Renal pelvis (tissue), 4 donors: Measurements from ENCODE around the gene ZGPAT. TPM values are rescaled to one million over a fixed set of nuclear protein-coding genes. Genes with fewer than 3 reads are reported as not detected.

Experiments
- DNase-seq: peaks from one replicate; pipeline ENCODE4 v3.0.0-alpha.2; 2013
- polyA plus RNA-seq, 3 donors: library from polyadenylated mRNA; unstranded; fragments of 120-200 nt; gene quantifications; one replicate each; pipeline ENCODE4 v1.2.1, GENCODE V29; 2013; ENCODE audit not compliant: insufficient read length in 3 of 3

The ZGPAT gene
- polyA plus RNA-seq, 3 donors, result 24.2 to 28.9 (median 24.8) TPM

DNA sequence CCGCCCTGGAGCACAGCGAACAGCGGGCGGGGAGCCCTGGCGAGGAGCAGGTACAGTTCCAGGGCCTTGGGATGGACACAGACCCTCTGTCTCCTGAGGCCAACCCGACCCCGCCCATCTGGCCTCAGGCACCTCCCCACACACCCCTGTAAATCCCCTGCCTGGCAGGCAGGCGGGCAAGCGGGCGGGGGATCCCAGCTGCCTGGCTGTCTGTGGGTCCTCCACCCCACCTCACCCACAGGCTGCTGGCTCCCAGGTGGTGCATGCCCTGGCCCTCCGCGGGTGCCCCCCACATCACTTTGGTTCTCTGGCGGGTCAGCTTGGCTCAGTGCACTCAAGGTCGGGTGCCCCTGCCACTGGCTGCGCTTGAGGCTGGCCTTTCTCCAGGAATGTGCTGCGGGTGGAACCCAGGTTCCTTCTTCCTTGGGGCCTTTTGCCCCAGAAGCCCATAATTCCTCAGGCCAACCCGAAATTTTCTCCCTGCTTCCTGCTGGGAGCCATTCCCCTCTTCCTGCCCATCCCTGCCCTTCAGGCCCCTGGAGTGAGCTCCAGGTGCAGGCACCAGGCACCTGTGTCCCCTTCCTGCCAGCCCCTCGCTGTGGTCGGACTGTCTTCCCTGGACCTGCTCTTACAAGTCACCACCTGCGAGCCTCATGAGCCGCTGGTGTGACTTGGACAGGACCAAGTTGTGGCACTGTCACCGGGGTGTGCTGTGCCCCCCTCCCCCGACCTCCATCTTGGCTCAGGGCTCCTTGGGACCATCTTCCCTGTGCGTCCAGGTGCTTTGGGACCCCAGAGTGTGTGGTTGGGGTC lies 16.7 kb upstream of the ZGPAT start:
- no peak for DNase-seq

DNA sequence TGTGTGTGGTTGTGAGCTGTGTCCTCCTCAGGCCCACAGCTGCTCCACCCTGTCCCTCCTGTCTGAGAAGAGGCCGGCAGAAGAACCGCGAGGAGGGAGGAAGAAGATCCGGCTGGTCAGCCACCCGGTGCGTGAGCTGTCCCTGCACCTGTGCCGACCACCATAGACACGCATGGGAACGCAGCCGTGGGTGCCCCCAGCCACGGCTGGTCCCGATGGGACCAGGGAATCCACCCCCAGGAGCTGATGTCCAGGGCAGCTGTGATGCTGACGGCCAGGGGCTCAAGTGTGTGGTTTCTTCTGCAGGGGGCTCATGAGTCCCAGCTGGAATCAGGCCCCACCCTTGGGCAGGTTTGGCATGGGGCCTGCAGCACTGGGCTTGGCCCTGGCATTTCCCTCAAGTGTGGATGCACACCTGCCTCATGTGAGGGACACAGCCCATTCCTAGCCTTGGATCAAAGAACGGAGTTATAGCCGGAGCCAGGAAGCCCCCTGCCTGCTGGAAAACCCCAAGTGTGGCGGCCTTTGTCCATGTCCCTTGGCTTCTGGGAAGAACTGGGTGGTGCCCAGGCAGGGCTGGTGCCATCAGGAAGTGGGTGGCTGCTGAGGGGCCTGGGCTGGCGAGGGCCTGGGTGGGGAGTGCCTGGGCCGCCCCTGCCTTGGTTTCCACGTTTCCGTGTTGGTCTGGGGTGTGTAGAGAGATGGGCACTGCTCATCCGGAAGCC lies 16.0 kb upstream of the ZGPAT start:
- no peak for DNase-seq

DNA sequence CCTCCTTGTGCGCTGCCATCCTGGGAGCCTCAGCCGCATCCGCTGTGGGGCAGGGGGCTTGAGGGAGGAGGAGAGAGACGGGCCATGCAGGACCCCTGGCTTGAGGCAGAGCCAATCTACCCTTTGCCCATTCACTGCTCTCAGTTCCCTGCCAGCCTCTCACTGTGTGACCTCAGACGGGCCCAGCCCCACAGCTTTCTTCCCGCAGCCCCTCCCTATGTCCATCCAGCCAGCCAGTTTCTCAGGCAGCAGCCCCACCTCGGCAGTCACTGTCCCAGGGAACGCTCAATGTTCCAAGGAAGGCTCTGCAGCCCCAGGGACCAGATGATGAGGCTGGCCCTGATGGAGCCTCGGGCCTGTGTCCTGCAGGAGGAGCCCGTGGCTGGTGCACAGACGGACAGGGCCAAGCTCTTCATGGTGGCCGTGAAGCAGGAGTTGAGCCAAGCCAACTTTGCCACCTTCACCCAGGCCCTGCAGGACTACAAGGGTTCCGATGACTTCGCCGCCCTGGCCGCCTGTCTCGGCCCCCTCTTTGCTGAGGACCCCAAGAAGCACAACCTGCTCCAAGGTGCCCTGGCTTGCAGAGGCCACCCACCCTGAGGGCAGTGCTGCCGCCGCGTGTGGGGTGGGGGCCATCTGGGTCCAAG lies 15.3 kb upstream of the ZGPAT start:
- no peak for DNase-seq

DNA sequence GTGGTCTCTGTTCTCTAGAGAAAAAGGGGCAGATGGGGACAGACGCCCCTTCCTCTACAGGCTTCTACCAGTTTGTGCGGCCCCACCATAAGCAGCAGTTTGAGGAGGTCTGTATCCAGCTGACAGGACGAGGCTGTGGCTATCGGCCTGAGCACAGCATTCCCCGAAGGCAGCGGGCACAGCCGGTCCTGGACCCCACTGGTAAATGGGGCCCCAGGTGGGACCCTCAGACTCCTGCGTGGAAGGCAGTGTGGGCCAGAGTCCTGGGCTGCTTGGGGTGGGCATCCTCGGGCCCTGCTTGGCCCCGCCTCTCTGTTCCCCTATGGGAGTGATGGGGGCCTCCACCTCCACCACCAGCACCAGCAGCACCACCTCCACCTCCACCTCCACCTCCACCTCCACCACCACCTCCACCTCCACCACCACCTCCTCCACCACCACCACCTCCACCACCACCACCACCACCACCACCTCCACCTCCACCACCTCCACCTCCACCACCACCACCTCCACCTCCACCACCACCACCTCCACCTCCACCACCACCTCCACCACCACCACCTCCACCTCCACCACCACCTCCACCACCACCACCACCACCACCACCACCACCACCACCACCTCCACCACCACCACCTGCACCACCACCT lies 14.6 kb upstream of the ZGPAT start:
- DNase-seq, result no peak

DNA sequence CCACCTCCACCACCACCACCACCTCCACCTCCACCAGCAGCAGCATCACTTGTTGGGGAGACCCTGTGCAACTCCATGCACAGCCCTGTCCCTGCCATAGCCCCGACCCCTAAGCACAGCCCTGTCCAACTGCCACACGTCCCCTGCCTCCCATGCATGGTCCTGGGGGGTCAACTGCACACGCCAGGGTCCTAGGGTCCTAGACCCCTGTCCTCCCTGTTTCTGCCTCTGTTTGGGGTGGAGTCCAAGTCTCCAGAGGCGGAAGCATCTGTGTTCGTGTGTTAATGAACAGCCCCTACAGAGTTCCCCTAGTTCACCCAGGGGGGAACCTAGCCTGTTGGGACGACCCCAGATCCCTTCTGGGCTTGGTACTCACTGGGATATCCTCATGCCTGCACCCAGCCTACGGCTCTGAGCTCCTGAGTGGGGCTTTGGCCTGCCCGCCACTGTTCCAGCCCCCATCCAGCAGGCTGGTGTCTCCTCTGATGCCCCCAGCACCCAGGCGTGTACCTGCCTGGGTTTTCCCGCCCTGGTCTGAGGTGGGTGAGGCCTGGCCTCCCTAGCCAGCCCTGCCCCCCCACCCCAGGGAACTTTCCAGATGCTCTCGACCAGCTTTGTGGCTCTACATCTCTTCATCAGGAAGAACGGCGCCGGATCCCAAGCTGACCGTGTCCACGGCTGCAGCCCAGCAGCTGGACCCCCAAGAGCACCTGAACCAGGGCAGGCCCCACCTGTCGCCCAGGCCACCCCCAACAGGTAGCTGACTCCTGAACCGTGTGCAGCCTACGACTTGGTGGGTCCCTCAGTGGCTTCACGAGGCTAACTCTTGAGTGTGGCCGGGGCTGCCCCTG lies 13.9 kb upstream of the ZGPAT start:
- no peak for DNase-seq

DNA sequence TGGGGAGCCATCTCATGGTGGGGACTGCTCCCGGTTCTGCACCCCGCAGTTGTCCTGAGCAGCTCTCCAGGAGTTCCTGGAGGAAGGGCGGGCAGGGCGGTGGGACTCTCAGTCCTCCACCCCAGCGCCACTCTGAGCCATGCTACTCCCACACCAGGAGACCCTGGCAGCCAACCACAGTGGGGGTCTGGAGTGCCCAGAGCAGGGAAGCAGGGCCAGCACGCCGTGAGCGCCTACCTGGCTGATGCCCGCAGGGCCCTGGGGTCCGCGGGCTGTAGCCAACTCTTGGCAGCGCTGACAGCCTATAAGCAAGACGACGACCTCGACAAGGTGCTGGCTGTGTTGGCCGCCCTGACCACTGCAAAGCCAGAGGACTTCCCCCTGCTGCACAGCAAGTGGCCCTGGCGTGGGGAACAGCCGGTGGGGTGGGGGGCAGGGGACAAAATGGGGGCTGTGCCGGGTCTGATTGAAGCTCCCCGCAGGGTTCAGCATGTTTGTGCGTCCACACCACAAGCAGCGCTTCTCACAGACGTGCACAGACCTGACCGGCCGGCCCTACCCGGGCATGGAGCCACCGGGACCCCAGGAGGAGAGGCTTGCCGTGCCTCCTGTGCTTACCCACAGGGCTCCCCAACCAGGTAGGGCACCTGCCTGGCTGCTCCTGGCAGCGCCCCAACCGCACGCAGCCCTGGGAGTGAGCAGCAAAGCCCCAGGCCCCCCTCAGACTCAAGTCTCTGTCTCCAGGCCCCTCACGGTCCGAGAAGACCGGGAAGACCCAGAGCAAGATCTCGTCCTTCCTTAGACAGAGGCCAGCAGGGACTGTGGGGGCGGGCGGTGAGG lies 13.0 kb upstream of the ZGPAT start:
- DNase-seq, result no peak

DNA sequence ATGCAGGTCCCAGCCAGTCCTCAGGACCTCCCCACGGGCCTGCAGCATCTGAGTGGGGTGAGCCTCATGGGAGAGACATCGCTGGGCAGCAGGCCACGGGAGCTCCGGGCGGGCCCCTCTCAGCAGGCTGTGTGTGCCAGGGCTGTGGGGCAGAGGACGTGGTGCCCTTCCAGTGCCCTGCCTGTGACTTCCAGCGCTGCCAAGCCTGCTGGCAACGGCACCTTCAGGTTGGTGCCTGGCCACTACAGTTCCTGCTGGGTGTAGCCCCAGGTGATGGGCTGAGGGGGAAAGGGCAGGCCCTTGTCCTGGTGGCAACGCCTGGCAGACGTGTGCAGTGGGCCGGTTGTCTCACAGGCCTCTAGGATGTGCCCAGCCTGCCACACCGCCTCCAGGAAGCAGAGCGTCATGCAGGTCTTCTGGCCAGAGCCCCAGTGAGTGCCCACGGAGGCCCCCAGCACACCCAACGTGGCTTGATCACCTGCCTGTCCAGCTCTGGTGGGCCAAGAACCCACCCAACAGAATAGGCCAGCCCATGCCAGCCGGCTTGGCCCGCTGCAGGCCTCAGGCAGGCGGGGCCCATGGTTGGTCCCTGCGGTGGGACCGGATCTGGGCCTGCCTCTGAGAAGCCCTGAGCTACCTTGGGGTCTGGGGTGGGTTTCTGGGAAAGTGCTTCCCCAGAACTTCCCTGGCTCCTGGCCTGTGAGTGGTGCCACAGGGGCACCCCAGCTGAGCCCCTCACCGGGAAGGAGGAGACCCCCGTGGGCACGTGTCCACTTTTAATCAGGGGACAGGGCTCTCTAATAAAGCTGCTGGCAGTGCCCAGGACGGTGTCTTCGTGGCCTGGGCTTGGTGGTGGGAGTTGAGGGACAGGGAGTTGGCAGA lies 12.2 kb upstream of the ZGPAT start:
- no peak for DNase-seq

DNA sequence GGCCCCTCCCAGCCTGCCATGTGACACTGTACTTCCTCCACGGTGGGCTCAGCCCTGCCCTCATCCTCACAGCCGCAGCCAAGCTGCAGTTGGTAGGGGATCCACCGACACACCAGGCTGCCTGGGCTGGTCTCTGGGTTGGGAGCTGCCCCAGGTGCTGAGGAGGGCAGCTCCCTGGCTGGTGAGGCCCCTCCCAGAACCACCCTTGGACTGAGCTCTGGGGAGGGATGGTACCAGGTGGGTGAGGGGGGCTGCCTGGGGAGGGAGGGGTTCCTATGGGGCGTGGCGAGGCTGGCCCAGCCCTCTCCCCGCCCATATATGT lies 11.6 kb upstream of the ZGPAT start:
- DNase-seq, result peak; percentile 45

DNA sequence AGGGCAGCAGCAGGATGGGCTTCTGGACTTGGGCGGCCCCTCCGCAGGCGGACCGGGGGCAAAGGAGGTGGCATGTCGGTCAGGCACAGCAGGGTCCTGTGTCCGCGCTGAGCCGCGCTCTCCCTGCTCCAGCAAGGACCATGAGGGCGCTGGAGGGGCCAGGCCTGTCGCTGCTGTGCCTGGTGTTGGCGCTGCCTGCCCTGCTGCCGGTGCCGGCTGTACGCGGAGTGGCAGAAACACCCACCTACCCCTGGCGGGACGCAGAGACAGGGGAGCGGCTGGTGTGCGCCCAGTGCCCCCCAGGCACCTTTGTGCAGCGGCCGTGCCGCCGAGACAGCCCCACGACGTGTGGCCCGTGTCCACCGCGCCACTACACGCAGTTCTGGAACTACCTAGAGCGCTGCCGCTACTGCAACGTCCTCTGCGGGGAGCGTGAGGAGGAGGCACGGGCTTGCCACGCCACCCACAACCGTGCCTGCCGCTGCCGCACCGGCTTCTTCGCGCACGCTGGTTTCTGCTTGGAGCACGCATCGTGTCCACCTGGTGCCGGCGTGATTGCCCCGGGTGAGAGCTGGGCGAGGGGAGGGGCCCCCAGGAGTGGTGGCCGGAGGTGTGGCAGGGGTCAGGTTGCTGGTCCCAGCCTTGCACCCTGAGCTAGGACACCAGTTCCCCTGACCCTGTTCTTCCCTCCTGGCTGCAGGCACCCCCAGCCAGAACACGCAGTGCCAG lies 11.0 kb upstream of the ZGPAT start, which contains the start of gene TNFRSF6B:
TNFRSF6B (plus strand) TSS at position 25 of the 729 bp plus-strand sequence; CDS start at position 141, 116 bp downstream.
- DNase-seq, result no peak

DNA sequence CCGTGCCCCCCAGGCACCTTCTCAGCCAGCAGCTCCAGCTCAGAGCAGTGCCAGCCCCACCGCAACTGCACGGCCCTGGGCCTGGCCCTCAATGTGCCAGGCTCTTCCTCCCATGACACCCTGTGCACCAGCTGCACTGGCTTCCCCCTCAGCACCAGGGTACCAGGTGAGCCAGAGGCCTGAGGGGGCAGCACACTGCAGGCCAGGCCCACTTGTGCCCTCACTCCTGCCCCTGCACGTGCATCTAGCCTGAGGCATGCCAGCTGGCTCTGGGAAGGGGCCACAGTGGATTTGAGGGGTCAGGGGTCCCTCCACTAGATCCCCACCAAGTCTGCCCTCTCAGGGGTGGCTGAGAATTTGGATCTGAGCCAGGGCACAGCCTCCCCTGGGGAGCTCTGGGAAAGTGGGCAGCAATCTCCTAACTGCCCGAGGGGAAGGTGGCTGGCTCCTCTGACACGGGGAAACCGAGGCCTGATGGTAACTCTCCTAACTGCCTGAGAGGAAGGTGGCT lies 10.4 kb upstream of the ZGPAT start:
- no peak for DNase-seq

DNA sequence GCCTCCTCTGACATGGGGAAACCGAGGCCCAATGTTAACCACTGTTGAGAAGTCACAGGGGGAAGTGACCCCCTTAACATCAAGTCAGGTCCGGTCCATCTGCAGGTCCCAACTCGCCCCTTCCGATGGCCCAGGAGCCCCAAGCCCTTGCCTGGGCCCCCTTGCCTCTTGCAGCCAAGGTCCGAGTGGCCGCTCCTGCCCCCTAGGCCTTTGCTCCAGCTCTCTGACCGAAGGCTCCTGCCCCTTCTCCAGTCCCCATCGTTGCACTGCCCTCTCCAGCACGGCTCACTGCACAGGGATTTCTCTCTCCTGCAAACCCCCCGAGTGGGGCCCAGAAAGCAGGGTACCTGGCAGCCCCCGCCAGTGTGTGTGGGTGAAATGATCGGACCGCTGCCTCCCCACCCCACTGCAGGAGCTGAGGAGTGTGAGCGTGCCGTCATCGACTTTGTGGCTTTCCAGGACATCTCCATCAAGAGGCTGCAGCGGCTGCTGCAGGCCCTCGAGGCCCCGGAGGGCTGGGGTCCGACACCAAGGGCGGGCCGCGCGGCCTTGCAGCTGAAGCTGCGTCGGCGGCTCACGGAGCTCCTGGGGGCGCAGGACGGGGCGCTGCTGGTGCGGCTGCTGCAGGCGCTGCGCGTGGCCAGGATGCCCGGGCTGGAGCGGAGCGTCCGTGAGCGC lies 9.8 kb upstream of the ZGPAT start:
- no peak for DNase-seq

DNA sequence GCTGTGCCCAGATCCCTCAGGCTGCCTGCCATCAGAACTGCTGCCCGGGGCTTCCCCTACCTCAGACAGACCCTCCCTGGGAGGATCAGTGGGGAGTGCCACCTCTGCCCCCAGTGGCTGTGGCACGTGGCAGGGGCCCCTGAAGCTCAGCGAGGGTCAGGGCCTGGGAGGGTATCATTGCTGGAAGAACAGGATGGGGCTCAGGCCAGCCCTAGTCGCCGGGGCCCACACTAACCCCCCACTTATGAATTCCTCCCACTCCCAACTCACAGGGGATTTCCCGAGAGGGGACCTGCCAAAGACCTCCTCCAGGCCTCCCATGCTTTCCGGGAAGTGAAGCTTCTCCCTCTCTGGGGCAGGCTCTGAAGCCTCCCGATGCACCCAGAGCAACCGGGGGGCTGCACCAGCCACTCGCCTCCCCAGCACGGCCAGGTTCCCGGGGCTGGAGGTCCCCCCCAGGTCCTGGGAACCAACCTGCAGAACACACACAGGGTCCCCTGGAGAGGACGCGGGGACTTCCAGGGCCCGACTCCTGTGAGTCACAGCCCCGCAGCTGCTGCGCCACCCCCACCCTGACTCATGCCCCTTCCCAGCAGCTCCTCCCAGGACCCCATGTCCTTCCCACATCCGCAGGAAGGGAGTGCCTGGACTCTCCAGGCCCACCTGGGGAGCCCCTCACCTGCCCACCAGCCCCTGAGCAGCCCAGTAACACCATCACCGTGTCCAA lies 8.9 kb upstream of the ZGPAT start:
- DNase-seq, result no peak

DNA sequence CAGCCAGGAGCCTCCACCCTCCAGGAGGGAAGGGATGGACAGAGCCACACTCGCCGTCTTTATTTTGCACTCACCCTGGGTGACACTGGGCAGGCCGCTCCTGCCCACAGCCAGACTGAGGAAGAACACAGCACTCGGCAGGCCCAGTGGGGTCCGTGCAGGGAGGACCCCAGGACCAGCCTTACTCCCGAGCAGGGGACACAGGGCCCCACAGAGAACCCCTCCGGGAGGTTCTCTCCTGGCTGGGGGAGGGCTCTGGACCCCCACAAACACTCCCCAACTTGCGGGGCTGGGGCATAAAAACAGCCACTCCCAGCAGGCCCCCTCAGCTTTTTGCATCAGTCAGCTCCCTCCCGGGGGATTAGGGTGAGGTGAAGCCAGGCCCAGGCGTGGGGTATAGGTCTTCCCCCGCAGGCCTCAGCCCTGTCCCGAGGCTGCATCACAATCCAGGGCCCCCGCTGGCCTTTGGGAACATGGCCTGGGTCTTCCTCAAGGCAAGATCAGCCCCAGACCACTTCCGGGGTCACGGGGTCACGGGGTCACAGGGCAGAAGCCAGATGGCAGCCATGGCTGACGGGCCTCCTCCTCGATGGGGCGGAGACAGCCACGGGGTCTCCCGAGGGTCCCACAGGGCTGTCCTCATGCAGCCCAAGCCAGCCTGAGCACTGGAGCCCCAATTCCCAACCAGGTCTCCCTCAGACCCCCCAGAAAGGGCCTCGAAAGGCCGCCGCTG lies 8.2 kb upstream of the ZGPAT start:
- DNase-seq, result no peak

DNA sequence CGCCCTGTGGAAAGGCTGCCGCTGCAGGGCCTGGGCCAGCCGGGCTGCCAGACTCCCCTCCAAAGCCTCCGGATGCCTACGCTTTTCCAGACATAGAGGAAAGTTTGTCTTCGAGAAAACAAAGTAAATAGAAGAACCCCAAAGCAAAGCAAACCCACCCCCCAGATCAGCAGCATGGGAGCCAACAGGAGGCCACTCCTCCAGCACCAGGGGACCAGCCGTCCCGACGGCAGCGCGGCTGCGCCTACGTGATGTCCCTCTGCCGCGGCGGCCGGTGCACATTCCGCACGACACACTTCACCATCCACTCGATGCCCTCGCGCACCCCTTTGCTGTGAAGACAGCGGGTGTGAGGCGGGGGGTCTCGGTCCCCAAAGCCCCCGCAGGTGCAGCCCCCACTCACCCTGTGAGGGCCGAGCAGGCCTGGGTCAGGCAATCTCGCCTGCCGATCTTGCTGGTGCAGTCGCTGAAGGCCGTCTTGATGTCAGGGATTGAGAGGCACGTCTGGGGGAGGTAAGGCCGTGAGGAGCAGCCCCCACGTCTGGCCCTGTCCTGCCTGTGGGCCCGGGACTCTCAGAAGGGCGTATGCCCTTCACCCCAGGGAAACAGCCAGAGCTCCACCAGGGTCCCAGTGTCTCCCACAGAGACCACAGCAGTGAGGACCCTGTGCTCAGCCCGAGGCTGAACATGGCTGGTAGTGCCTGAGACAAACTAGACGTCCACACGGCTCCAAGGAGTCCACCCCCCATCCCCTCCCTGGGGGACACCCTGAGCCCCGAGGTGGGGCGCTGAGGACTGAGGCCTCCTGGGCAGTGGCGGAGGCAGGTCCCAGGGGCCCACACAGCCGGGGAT lies 7.4 kb upstream of the ZGPAT start:
- no peak for DNase-seq

DNA sequence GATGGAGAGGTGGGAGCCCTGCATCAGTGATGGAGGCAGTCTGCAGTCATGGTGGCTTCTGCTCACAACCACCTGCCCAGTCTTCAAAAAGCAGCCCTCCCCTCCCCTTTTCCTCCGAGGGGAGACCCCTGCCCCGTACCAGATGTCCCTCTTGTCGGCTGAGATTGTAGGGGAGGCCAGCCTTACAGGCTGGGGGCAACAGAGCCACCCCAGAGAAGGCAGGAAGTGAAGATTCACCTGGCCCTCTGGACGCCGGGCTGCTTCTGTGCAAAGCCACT lies 6.8 kb upstream of the ZGPAT start:
- no peak for DNase-seq
